ENCODE data around the gene SLC35A1. TPM values are rescaled to one million over a fixed set of nuclear protein-coding genes. Genes with fewer than 3 reads are reported as not detected.
"Not testable (repeated sequence)": the region's sequence is repeated elsewhere in the genome, so short reads cannot be mapped to it uniquely, and the experiment has no call there.

SLC35A1 gene
- polyA plus RNA-seq, 2 donors: 8.0 to 14.5 TPM

GRCh38 chr6:87481931-87482330 is 9.2 kb downstream of the SLC35A1 start:
- Histone ChIP-seq H3K4me1 (ENCODE audit: control insufficient read depth in 2 of 2, insufficient read depth in 2 of 2, low read length in 1 of 2) (no peaks in the 10 kb centered on the region), H3K27me3 (ENCODE audit: control insufficient read depth in 1 of 2, insufficient read depth in 2 of 2, low read length in 2 of 2) (no peaks in the 10 kb centered on the region), H3K9me3 (ENCODE audit: control insufficient read depth in 2 of 2, insufficient read depth in 1 of 2, low read depth in 1 of 2, low read length in 1 of 2) (peaks cover 0 to 11% of the 10 kb centered on the region in 2 donors), H3K36me3 (ENCODE audit: control insufficient read depth in 2 of 2, insufficient read depth in 2 of 2, low read length in 1 of 2) (peaks cover 0 to 4% of the 10 kb centered on the region in 2 donors), H3K4me3 (ENCODE audit: low read depth in 1 of 2, low read length in 2 of 2) (no peak overlapping the region), H3K27ac (ENCODE audit: low read depth in 2 of 2, low read length in 1 of 2) (no peak overlapping the region)
- WGBS, 2 donors: 88 to 89% methylated on average over 3 of the region's 3 CpGs

DNA sequence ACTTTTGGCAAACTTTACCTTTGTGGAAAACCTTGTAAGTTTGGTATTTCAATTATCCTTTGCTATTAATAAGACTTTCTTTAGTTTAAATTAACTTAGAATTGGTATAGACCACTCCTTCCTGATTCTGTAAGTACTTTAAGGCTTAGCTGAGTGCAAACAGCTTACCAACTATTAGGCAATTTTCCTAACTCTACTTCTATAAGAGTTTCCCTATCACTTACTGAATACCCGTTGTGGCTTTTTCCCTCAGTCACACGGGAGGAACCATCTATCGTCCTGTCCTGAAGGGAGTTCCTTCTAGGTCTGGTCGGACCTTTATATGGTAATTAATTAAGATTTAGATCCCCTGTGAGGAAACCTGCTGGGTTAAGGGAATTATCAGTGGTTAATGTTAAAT is 9.6 kb downstream of the SLC35A1 start:
- Histone ChIP-seq H3K4me3 (ENCODE audit: low read depth in 1 of 2, low read length in 2 of 2) (no peak overlapping the region), H3K9me3 (ENCODE audit: control insufficient read depth in 2 of 2, insufficient read depth in 1 of 2, low read depth in 1 of 2, low read length in 1 of 2) (peaks cover 0 to 11% of the 10 kb centered on the region in 2 donors), H3K36me3 (ENCODE audit: control insufficient read depth in 2 of 2, insufficient read depth in 2 of 2, low read length in 1 of 2) (peaks cover 0 to 4% of the 10 kb centered on the region in 2 donors), H3K4me1 (ENCODE audit: control insufficient read depth in 2 of 2, insufficient read depth in 2 of 2, low read length in 1 of 2) (no peaks in the 10 kb centered on the region), H3K27ac (ENCODE audit: low read depth in 2 of 2, low read length in 1 of 2) (no peak overlapping the region), H3K27me3 (ENCODE audit: control insufficient read depth in 1 of 2, insufficient read depth in 2 of 2, low read length in 2 of 2) (no peaks in the 10 kb centered on the region)
- WGBS, 2 donors: 72 to 82% methylated on average over 4 of the region's 4 CpGs

DNA sequence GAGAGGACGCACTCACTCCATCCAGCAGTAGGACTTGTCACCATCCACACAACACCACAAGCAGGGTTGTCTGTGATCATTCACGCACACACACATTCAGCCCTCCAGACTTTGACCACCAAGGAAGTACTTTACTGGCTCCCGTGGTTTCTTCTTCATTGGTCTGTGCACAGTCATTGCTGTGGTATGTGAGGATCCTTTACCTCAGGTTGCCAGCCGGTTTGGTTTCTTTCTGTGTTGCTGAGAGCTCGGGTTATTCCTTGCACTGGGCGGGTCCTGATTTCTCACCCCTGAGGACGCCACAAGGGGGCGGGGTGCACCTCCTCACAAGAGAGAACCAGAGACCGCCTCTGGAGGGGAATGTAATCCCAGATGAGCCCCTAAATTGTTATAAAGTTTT is 11.2 kb downstream of the SLC35A1 start:
- Histone ChIP-seq H3K27ac (ENCODE audit: low read depth in 2 of 2, low read length in 1 of 2) (no peak overlapping the region), H3K27me3 (ENCODE audit: control insufficient read depth in 1 of 2, insufficient read depth in 2 of 2, low read length in 2 of 2) (no peaks in the 10 kb centered on the region), H3K4me1 (ENCODE audit: control insufficient read depth in 2 of 2, insufficient read depth in 2 of 2, low read length in 1 of 2) (no peaks in the 10 kb centered on the region), H3K9me3 (ENCODE audit: control insufficient read depth in 2 of 2, insufficient read depth in 1 of 2, low read depth in 1 of 2, low read length in 1 of 2) (peaks cover 0 to 11% of the 10 kb centered on the region in 2 donors), H3K4me3 (ENCODE audit: low read depth in 1 of 2, low read length in 2 of 2) (no peak overlapping the region), H3K36me3 (ENCODE audit: control insufficient read depth in 2 of 2, insufficient read depth in 2 of 2, low read length in 1 of 2) (peaks cover 0 to 4% of the 10 kb centered on the region in 2 donors)
- WGBS, 2 donors: 79 to 87% methylated on average over 9 of the region's 9 CpGs

DNA sequence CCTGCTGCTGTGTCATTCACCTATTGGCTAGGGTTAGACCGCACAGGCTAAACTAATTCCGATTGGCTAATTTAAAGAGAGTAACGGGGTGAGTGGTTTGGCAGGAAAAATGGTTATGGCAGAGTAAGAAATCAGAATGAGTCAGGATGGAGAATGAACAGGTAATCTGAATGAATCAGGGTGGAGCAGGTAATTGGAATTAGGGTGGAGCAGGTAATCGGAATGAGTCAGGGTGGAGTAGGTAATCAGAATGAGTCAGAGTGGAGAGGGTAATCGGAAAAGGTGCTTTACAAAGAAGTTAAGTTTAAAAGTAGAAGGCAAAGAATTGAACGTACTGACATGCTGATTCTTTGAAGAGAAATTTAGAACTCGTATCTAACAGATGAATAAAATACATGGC is 11.7 kb downstream of the SLC35A1 start:
- Histone ChIP-seq H3K9me3 (ENCODE audit: control insufficient read depth in 2 of 2, insufficient read depth in 1 of 2, low read depth in 1 of 2, low read length in 1 of 2) (peaks cover 0 to 11% of the 10 kb centered on the region in 2 donors), H3K36me3 (ENCODE audit: control insufficient read depth in 2 of 2, insufficient read depth in 2 of 2, low read length in 1 of 2) (peaks cover 0 to 4% of the 10 kb centered on the region in 2 donors), H3K27me3 (ENCODE audit: control insufficient read depth in 1 of 2, insufficient read depth in 2 of 2, low read length in 2 of 2) (no peaks in the 10 kb centered on the region), H3K4me1 (ENCODE audit: control insufficient read depth in 2 of 2, insufficient read depth in 2 of 2, low read length in 1 of 2) (no peaks in the 10 kb centered on the region), H3K4me3 (ENCODE audit: low read depth in 1 of 2, low read length in 2 of 2) (no peak overlapping the region), H3K27ac (ENCODE audit: low read depth in 2 of 2, low read length in 1 of 2) (no peak overlapping the region)
- 70 to 85% methylated on average over 7 of the region's 7 CpGs for WGBS, 2 donors

GRCh38 chr6:87487555-87487954 is 14.8 kb downstream of the SLC35A1 start:
- Histone ChIP-seq H3K4me1 (ENCODE audit: control insufficient read depth in 2 of 2, insufficient read depth in 2 of 2, low read length in 1 of 2) (no peaks in the 10 kb centered on the region), H3K27ac (ENCODE audit: low read depth in 2 of 2, low read length in 1 of 2) (no peak overlapping the region), H3K36me3 (ENCODE audit: control insufficient read depth in 2 of 2, insufficient read depth in 2 of 2, low read length in 1 of 2) (peaks cover 0 to 6% of the 10 kb centered on the region in 2 donors), H3K27me3 (ENCODE audit: control insufficient read depth in 1 of 2, insufficient read depth in 2 of 2, low read length in 2 of 2) (no peaks in the 10 kb centered on the region), H3K4me3 (ENCODE audit: low read depth in 1 of 2, low read length in 2 of 2) (no peak overlapping the region), H3K9me3 (ENCODE audit: control insufficient read depth in 2 of 2, insufficient read depth in 1 of 2, low read depth in 1 of 2, low read length in 1 of 2) (peaks cover 0 to 11% of the 10 kb centered on the region in 2 donors)
- 89 to 90% methylated on average over 4 of the region's 4 CpGs for WGBS, 2 donors

DNA sequence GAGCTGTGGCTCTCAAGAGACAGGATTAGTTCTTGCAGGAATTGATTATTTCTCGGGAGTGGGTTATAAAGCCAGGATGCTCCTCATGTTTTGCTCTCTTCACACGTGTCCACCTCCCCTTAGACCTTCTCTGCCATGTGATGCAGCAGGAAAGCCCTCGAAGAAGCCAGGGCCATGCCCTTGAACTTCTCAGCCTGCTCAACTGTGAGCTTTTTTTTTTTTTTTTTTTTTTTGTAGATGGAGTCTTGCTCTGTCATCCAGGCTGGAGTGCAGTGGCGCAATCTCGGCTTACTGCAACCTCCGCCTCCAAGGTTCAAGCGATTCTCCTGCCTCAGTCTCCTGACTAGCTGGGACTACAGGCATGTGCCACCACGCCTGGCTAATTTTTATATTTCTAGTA is 16.6 kb downstream of the SLC35A1 start:
- H3K36me3 ChIP-seq (ENCODE audit: control insufficient read depth in 2 of 2, insufficient read depth in 2 of 2, low read length in 1 of 2); H3K27ac ChIP-seq (ENCODE audit: low read depth in 2 of 2, low read length in 1 of 2); H3K27me3 ChIP-seq (ENCODE audit: control insufficient read depth in 1 of 2, insufficient read depth in 2 of 2, low read length in 2 of 2); H3K4me3 ChIP-seq (ENCODE audit: low read depth in 1 of 2, low read length in 2 of 2); H3K9me3 ChIP-seq (ENCODE audit: control insufficient read depth in 2 of 2, insufficient read depth in 1 of 2, low read depth in 1 of 2, low read length in 1 of 2); H3K4me1 ChIP-seq (ENCODE audit: control insufficient read depth in 2 of 2, insufficient read depth in 2 of 2, low read length in 1 of 2): not testable (repeated sequence)
- WGBS, 2 donors: 94 to 97% methylated on average over 8 of the region's 8 CpGs

DNA sequence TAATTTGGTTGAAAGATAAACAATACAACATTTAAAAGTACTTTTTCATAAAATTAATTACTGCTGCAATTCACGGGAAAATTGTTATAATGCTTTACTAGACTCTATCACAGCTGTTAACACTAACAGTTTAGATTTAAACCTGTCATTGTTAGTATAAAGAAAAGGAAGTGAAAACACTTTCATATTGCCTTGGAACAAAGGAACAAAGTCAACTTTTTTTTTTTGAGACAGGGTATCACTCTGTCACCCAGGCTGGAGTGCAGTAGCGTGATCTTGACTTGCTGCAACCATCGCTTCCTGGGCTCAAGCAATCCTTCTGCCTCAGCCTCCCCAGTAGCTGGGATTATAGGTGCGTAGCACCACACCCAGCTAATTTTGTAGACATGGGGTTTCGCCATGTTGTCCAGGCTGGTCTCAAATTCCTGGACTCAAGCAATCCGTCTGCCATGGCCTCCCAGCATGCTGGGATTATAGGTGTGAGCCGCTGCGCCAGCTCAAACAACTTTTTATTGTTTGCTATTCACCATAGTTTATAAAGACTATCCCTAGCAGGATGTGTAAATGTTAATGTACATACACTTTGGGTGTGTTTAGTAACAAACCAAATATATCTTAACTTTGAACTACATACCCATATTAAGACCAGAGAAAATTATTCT is 22.1 kb downstream of the SLC35A1 start:
- H3K27me3 ChIP-seq (ENCODE audit: control insufficient read depth in 1 of 2, insufficient read depth in 2 of 2, low read length in 2 of 2): no peaks in the 10 kb centered on the region
- no peaks in the 10 kb centered on the region for H3K4me1 ChIP-seq (ENCODE audit: control insufficient read depth in 2 of 2, insufficient read depth in 2 of 2, low read length in 1 of 2)
- 92 to 95% methylated on average over 8 of the region's 8 CpGs for WGBS, 2 donors
- no peak overlapping the region for H3K4me3 ChIP-seq (ENCODE audit: low read depth in 1 of 2, low read length in 2 of 2)
- peaks cover 0 to 2% of the 10 kb centered on the region in 2 donors for H3K36me3 ChIP-seq (ENCODE audit: control insufficient read depth in 2 of 2, insufficient read depth in 2 of 2, low read length in 1 of 2)
- no peaks in the 10 kb centered on the region for H3K9me3 ChIP-seq (ENCODE audit: control insufficient read depth in 2 of 2, insufficient read depth in 1 of 2, low read depth in 1 of 2, low read length in 1 of 2)
- no peak overlapping the region for H3K27ac ChIP-seq (ENCODE audit: low read depth in 2 of 2, low read length in 1 of 2)

DNA sequence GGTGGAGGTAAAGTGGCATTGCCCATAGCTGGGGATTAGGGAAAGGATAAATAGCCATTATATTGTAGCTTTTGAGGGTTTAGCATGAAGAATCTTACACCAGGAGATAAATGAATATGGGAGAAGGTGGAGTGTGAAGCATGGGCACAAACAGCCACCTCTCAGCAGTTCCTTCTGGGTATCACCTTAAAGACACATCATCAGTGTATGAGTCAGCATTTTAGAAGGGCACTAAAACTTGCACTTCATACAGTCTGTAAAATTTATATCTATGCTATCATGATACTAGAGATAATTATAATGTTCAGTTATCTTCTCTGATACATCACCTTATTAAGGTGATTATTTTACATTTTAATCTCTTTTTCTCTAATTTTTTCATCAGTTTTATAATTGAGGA is 25.3 kb downstream of the SLC35A1 start:
- peaks cover 0 to 3% of the 10 kb centered on the region in 2 donors for H3K36me3 ChIP-seq (ENCODE audit: control insufficient read depth in 2 of 2, insufficient read depth in 2 of 2, low read length in 1 of 2)
- H3K27ac ChIP-seq (ENCODE audit: low read depth in 2 of 2, low read length in 1 of 2): no peak overlapping the region
- no peaks in the 10 kb centered on the region for H3K27me3 ChIP-seq (ENCODE audit: control insufficient read depth in 1 of 2, insufficient read depth in 2 of 2, low read length in 2 of 2)
- H3K9me3 ChIP-seq (ENCODE audit: control insufficient read depth in 2 of 2, insufficient read depth in 1 of 2, low read depth in 1 of 2, low read length in 1 of 2): no peaks in the 10 kb centered on the region
- H3K4me1 ChIP-seq (ENCODE audit: control insufficient read depth in 2 of 2, insufficient read depth in 2 of 2, low read length in 1 of 2): no peaks in the 10 kb centered on the region
- no peak overlapping the region for H3K4me3 ChIP-seq (ENCODE audit: low read depth in 1 of 2, low read length in 2 of 2)

DNA sequence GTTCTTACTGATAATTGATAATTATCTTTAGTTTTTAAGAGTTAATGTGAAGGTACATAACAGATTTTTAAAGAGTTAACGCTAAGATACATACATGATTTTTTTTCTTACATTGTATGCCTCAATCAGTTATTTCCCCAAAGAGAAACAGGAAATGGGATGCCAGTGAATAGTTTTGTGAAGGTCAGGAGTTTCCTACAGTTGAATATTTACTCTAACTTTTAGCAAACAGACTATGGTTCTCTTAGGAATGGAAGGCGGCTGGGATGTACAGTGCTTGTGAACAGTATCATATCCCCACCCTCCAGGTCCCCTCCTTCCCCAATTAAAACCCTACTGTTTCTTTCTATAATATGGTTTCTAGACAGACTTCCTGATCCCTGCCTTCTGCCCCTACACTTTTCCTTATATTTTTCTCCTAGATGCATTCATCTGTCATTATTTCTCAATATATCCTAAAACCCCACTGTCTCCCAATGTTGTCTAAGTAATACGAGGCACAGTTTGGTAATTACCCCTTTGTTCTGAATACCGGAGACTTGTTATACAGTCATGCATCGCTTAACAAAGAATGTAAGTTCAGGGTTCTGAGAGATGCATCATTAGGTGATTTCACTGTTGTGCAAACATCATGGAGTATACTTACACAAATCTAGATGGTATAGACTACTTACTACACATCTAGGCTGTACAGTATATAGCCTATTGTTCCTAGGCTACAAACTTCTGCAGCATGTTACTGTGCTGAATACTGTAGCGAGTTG is 29.2 kb downstream of the SLC35A1 start:
- no peak overlapping the region for H3K27ac ChIP-seq (ENCODE audit: low read depth in 2 of 2, low read length in 1 of 2)
- H3K4me3 ChIP-seq (ENCODE audit: low read depth in 1 of 2, low read length in 2 of 2): no peak overlapping the region
- H3K9me3 ChIP-seq (ENCODE audit: control insufficient read depth in 2 of 2, insufficient read depth in 1 of 2, low read depth in 1 of 2, low read length in 1 of 2): no peaks in the 10 kb centered on the region
- peaks cover 0 to 7% of the 10 kb centered on the region in 2 donors for H3K36me3 ChIP-seq (ENCODE audit: control insufficient read depth in 2 of 2, insufficient read depth in 2 of 2, low read length in 1 of 2)
- no peaks in the 10 kb centered on the region for H3K4me1 ChIP-seq (ENCODE audit: control insufficient read depth in 2 of 2, insufficient read depth in 2 of 2, low read length in 1 of 2)
- no peaks in the 10 kb centered on the region for H3K27me3 ChIP-seq (ENCODE audit: control insufficient read depth in 1 of 2, insufficient read depth in 2 of 2, low read length in 2 of 2)
- WGBS, 2 donors: 87 to 91% methylated on average over 6 of the region's 6 CpGs

DNA sequence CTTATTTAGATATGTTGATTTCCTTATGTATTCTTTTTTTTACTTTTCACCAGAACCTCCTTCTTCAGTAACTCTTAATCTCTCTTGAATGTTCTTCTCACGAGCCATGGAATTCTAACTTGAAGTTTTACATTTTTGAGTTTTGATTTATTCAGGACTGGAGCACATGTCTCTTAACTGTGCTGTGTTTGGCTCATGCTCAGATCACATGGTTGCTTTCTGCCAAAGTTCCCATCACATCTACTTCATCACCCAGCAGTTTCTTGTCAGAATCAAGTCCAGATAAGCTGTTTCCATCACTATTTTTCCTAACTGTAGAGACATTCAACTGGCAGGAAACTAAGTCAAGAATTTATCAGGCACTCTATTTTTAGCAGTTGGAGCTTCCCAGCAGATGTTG is 31.7 kb downstream of the SLC35A1 start:
- Histone ChIP-seq H3K36me3 (ENCODE audit: control insufficient read depth in 2 of 2, insufficient read depth in 2 of 2, low read length in 1 of 2) (peaks cover 0 to 7% of the 10 kb centered on the region in 2 donors), H3K27ac (ENCODE audit: low read depth in 2 of 2, low read length in 1 of 2) (no peak overlapping the region), H3K9me3 (ENCODE audit: control insufficient read depth in 2 of 2, insufficient read depth in 1 of 2, low read depth in 1 of 2, low read length in 1 of 2) (no peaks in the 10 kb centered on the region), H3K27me3 (ENCODE audit: control insufficient read depth in 1 of 2, insufficient read depth in 2 of 2, low read length in 2 of 2) (no peaks in the 10 kb centered on the region), H3K4me3 (ENCODE audit: low read depth in 1 of 2, low read length in 2 of 2) (no peak overlapping the region), H3K4me1 (ENCODE audit: control insufficient read depth in 2 of 2, insufficient read depth in 2 of 2, low read length in 1 of 2) (no peaks in the 10 kb centered on the region)
- 70 to 72% methylated on average over 1 of the region's 1 CpG for WGBS, 2 donors
